ENCODE data around the gene SNX13.
A peak's percentile ranks its signal among the peaks of the same experiment; 100 is the strongest.

The SNX13 gene

DNA sequence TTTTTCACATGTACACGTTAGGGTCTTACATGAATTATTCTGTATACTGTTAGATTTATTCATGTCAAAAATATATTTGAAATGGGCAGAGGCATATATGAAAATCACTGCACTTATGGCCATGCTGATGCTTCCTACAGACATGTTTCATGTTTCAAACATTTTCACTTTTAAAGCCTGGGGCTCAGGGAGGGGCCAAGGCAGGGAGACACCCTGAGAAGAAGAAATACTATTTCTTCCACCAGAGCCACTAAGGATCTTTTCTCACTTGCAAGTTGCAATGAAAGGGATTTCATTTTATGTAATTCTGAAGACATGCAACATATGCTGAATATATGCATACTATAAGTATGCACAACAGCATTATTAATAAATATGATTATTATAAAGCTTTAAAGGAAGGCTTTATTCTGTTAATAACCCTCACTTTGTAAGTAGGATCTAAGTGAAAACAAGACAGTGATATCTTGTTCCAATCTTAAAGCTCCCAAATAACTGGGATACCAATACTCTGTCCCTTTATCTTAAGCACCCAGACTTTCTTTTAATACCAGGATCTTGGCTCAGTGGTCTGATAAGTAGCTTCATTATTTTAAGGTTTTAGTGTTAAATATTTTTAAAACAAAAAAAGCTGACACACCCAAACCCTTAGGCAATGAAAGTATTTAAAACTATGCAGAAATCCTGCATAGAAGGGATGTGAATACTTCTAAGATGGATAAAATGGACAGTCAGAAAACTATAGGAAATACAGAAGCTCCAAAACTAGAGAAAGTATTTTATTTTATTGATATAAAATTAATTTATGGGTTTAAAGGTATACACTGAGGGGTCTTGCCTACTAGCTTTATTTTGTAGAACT, 148.0 kb downstream of the SNX13 start:
- no peak for DNase-seq

- no peak for DNase-seq
Observed at GRCh38 chr7:17787257-17787656, 153.0 kb downstream of the SNX13 start.

GRCh38 chr7:17786314-17786852, 153.9 kb downstream of the SNX13 start:
- no peak for DNase-seq

- DNase-seq, result no peak
Observed at GRCh38 chr7:17782216-17782549, 158.1 kb downstream of the SNX13 start.

DNA sequence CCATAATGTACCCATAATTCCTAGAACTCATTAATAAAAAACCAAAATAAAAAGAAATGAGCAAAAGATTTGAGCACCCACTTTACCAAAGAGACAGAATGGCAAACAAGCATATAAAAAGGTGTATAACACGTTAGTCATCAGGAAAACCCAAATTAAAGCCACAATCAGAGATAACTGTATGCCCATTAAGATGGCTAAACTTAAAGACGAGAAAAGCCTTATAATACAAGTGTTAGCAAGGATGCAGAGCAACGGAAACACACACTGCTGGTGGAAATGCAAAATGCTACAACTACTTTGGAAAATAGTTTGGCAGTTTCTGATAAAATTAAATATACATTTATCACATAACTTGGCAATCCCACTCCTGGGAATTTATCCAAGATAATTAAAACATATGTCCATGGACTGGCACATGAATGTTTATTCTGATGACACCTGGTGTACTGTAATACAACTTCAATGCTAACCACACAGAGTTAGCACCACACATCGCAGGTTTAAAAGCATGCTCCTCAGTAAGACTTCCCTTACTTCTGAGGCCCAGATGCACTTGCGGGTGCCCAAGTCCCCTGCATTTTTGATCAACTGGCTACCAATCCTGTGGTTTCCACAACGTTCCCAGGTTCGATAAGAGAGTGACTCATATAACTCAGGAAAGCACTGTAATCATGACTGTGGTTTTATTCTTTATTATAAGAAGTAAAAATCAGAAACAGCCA, 158.6 kb downstream of the SNX13 start:
- no peak for DNase-seq

DNA sequence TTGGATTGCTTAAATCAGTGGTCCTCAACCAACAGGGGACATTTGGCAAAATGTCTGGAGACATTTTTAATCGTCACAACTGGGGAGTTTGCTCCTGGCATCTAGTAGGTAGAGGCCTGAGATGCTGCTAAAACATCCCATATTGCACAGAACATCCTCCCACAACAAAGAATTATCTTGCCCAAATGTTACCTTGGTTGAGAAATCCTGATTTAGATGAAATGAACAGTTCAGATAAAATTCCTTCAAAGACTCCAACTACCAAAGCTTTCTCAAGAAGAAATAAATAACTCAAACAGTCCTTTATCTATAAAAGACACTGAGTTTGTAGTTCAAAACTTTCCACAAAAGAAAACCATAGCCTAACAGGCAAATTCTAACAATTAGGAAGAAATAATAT, 160.9 kb downstream of the SNX13 start:
- no peak for DNase-seq

DNA sequence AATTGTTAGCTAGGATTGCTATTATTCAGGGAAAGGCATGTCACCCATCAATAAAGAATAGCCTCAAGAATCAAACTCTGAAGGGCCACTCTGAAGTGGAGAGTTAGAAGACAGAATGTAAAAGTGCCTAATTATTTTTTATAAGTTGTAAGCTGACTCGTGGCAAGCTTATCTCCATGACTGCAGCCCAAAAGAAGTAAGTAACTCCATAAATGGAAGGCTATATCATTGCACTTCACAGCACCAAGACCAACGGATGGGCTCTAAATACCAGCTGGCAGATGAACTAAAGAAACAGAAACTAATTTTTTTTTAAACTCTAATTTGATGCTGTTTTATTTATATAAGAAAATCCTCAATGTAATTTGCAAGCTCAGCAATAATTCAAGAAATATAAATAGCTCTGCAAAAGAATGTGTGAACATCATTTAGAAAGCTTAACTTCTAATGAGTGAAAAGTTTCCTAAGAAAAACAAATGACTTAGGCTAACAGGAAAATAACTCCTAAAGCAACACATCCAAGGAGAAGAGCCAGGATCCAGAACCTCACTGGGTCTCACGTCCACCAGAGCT, 165.5 kb downstream of the SNX13 start:
- no peak for DNase-seq

- no peak for DNase-seq
Observed at GRCh38 chr7:17774248-17774647, 166.0 kb downstream of the SNX13 start.

- DNase-seq, result no peak
Observed at GRCh38 chr7:17773289-17773626, 167.0 kb downstream of the SNX13 start.

DNA sequence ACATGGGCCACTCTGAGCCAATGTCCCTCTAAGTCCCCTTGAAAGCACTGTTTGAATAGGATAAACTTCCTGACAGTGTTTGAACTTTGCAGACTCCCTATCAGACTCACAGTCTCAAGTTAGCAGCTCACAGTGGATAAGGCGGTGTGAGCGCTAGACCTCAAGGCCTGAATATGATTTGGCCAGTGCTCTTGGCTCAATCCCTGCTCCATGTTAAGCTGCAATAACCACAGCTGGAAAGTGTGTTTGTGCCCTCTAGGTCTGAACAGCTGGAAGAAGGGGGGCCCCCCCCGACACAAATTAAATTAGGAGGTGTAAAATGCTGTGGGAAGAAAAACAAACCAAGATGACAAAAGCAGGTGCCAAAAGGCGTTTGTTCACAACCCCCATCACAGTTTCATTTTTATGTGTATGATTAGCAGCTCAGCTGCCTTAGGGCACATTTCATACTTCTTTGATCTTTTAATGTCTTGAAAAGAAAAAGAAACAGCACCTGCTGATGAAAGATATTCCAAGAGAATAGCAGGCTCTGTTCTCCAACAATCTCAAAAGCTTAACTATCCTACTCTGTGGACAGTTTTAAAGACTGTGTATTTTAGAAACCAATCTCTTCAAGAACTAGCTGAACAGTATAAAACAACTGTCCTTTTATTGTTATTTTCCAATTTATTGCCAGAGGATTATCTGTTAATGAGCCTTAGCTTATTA, 167.6 kb downstream of the SNX13 start:
- DNase-seq, result no peak

- DNase-seq, result no peak
Observed at GRCh38 chr7:17771901-17772408, 168.3 kb downstream of the SNX13 start.

DNA sequence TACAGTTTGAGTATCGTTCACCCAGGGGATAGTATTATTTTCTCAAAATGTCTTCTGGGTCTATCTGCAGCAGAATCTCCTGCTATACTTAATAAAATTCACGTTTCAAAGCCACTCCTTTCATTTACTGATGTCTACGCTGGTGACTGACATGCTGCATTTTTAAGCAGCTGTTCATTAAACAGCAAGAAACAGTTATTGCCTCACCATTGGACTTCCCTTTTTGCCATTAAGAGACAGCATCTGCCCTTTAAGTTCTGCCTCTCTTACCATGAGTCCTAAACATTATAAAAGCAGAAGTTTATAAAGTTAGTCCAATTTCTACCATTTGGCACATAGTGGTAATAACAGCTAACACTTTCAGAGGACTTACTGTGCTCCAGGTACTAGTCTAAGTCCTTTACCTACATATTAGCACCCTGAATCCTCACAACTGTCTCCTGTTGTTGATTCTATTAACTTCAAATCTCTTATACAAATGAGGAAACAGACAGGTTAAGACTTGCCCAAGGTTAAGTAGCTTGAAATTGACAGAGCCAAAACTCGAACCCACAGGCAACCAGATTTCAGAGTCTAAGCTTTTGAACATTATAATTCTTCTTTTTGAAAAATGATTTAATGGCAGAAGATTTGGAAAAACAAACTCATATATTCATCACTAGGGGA, 169.5 kb downstream of the SNX13 start:
- no peak for DNase-seq

- DNase-seq, result peak in 39 of 56 donors; percentile 0 to 83 (median 19)
Observed at GRCh38 chr7:17769918-17770317, 170.4 kb downstream of the SNX13 start.

GRCh38 chr7:17758008-17758407, 182.3 kb downstream of the SNX13 start:
- no peak for DNase-seq

DNA sequence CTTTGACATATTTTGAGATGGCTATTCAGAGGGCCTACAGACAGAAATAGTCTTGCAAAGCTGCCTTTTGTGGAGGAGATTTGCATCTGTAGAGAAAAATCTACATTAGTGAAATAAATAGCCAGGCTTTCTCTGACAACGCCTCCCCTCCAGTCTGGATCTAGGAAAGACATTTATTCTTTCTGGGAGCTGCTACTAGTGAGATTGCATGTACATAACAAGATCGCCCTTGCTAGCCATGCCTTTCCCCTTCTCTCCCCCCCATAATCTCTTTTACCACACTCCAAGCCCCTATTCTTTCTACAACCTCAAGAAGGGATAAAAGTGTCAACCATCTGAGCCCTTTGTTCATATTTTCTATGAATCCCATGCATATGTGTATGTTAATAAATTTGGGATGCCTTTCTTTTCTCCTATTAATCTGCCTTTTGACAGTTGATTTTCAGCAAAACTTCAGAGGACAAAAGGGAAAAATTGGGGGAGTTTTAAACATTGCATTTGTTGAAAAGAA, 194.2 kb downstream of the SNX13 start:
- DNase-seq, result no peak

DNA sequence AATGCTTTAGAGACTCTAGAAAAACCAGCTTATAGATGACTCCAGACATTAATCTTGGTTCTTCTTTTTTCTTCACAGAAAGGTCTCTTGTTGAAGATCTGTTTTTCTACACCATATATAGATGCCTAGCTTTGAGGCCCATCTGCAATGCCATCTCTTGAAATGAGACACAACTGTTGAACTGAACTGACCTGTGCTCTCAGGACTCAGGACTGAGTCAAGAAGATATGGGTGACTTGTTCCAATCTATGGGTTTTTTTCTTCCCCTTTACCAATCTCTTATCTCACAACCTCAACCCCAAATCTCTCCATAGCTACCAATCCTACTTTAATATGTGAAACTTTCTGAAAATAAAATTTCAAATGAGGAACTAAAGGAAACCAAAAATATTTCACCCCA, 194.7 kb downstream of the SNX13 start:
- DNase-seq, result no peak

- no peak for DNase-seq
Observed at GRCh38 chr7:17743316-17743715, 197.0 kb downstream of the SNX13 start.

- DNase-seq, result no peak
Observed at GRCh38 chr7:17741426-17741825, 198.9 kb downstream of the SNX13 start.

Data from amygdala (tissue), 56 donors.